Skeletal muscle tissue (tissue), 4 donors: ENCODE results near the gene KRT31. TPM values are rescaled to one million over a fixed set of nuclear protein-coding genes. Genes with fewer than 3 reads are reported as not detected.
"Not testable (repeated sequence)": the region's sequence is repeated elsewhere in the genome, so short reads cannot be mapped to it uniquely, and the experiment has no call there.

ENCODE experiments used
- H3K27ac ChIP-seq: one replicate; pipeline ENCODE4 v1.7.0; 2013; ENCODE audit warnings: mild to moderate bottlenecking, low read depth, low read length, inconsistent platforms
- H3K27me3 ChIP-seq, 3 donors: one replicate each; pipeline ENCODE4 v1.7.0; 2013; ENCODE audit warnings: low read length in 3 of 3; ENCODE audit not compliant: control insufficient read depth in 3 of 3, insufficient read depth in 3 of 3
- H3K36me3 ChIP-seq, 3 donors: one replicate each; pipeline ENCODE4 v1.7.0; 2013; ENCODE audit warnings: low read length in 3 of 3; ENCODE audit not compliant: control insufficient read depth in 3 of 3, insufficient read depth in 3 of 3
- H3K4me1 ChIP-seq, 3 donors: one replicate each; pipeline ENCODE4 v1.7.0; 2013; ENCODE audit warnings: low read length in 3 of 3, mild to moderate bottlenecking in 3 of 3; ENCODE audit not compliant: control insufficient read depth in 3 of 3, insufficient read depth in 3 of 3
- H3K4me3 ChIP-seq, 3 donors: one replicate each; pipeline ENCODE4 v1.7.0; 2013; ENCODE audit warnings: low read length in 3 of 3
- H3K9ac ChIP-seq, 3 donors: one replicate each; pipeline ENCODE4 v1.7.0; 2013; ENCODE audit warnings: low read length in 3 of 3, mild to moderate bottlenecking in 3 of 3, moderate library complexity in 2 of 3, low read depth in 1 of 3
- H3K9me3 ChIP-seq, 3 donors: one replicate each; pipeline ENCODE4 v1.7.0; 2013; ENCODE audit warnings: low read length in 3 of 3; ENCODE audit not compliant: control insufficient read depth in 3 of 3
- total RNA-seq: library from RNA; depleted of rRNA; stranded (reverse); fragments of >200 nt; gene quantifications from one replicate; pipeline ENCODE4 v1.2.3, GENCODE V29; 2014
- donor health status: Osteomylitis.

The KRT31 gene
- total RNA-seq, 1 donor from 2014 or later: 3.1 TPM

DNA sequence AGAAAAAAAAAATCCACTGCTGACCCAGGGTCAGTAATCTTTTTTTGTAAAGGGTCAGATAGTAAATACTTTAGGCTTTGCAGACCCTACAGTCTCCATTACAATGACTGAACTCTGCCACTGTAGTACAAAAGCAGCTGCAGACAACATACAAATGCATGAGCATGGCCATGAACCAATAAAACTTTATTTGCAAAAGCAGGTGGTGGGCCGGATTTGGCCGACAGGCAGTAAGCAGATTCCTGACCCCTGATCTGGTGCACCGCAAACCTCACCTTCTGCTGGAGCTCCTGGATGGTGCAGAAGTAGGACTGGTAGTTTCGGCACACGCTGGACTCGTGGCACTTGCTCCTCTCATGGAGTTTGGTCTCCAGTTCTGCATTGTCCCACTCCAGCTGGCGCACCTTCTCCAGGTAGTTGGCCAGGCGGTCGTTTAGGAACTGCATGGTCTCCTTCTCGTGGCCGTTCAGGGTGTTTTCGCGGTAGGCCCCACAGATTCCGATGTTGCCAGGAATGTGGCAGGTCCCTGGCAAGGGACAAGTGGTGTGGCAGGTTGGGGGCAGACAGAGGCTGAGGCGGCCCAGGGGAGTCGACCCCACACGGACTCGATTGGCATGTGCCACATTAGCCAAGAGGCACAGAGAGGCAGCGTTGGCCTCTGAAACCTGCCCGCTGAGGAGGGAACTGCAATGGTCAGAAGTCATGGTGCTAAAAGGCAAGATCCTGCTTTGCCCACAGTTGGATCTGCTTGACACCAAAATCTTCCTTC lies 13.8 kb upstream of the KRT31 start:
- no peak overlapping the region for H3K27ac ChIP-seq

DNA sequence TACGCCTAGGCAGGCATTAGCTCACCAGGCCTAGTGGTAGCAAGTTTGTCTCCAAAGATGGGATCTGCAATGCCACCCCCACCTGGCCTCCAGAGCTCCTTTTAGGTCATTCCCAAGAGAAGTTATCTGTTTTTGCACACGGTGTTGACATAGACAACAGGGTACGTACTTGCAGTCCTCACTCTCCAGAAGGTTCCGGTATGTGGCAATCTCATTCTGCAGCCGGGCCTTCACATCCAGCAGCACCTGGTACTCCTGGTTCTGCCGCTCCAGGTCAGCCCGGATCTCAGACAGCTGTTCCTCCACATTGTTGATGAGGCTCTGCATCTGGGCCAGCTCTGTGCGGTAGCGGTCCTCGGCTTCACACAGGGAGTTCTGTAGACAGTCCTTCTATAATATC lies 9.8 kb upstream of the KRT31 start:
- peaks cover 0 to 3% (median 2%) of the 10 kb centered on the region in 3 donors for H3K9me3 ChIP-seq
- no peak overlapping the region for H3K27ac ChIP-seq
- no peaks in the 10 kb centered on the region for H3K36me3 ChIP-seq
- H3K9ac ChIP-seq: no peak overlapping the region
- H3K4me1 ChIP-seq: peaks cover 0 to 5% (median 0%) of the 10 kb centered on the region in 3 donors
- peaks cover 0 to 3% (median 0%) of the 10 kb centered on the region in 3 donors for H3K27me3 ChIP-seq
- no peak overlapping the region for H3K4me3 ChIP-seq

More for the DNA sequence above, 13.8 kb upstream of the KRT31 start:
- no peak overlapping the region for H3K4me3 ChIP-seq
- peaks cover 0 to 3% (median 0%) of the 10 kb centered on the region in 3 donors for H3K27me3 ChIP-seq
- no peaks in the 10 kb centered on the region for H3K36me3 ChIP-seq
- H3K9me3 ChIP-seq: peaks cover 0 to 3% (median 2%) of the 10 kb centered on the region in 3 donors
- H3K4me1 ChIP-seq: peaks cover 0 to 8% (median under 1%) of the 10 kb centered on the region in 3 donors
- no peak overlapping the region for H3K9ac ChIP-seq

DNA sequence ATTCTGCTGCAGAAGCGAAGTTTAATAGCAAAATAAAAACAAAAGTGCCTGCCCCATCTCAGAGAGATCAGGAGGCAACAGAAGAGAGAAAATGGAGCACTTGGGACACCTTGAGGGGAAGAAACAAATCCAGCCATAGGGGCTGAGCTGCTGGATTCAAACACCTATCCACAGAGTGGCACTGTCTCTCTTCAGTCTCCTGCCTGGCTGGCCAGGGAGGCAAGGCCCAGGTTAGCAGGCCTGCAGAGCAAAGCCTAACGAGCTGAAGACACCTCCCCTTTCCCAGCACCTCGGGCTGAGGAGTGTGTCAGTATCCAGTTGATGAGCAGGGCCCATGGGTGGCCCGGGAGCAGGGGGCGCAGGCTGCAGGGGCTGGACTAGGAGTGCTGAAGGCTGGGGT lies 8.8 kb upstream of the KRT31 start:
- Histone ChIP-seq H3K36me3 (no peaks in the 10 kb centered on the region), H3K4me1 (peaks cover 0 to 5% (median 0%) of the 10 kb centered on the region in 3 donors), H3K27me3 (peaks cover 0 to 3% (median 0%) of the 10 kb centered on the region in 3 donors), H3K9me3 (peaks cover 0 to 2% (median 0%) of the 10 kb centered on the region in 3 donors), H3K27ac (no peak overlapping the region), H3K4me3 (no peak overlapping the region), H3K9ac (no peak overlapping the region)

DNA sequence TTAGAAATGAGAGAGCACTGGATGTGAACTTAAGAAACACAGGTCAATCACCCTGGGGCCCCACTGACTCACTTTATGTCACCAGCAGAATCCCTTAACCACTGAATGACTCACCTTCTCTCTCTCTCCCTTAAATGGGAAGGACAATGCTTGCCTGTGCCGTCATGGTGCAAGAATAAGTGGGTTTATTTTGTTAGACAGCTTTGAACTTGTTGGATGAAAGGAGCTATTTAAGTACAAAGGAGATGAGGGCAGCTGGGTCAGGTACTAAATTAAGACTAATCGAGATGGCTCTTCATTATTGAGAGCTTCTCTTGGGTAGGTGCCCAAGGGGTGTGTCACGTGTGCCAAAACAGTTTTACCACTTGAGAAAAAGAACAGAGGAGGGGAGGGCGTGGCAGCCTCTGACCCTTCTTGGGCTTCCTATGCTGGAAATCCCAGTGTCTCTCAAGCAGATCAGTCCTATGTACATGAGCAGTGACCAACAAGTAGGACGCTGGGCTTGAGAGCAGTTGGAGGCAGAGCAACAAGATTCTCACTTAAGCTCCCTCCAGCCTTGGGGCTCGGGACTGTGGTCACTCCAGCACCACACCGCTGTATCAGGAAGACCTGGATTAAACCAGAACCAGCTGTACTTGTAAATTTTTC lies 6.7 kb upstream of the KRT31 start:
- Histone ChIP-seq H3K9me3 (no peaks in the 10 kb centered on the region), H3K27me3 (no peaks in the 10 kb centered on the region), H3K36me3 (no peaks in the 10 kb centered on the region), H3K4me1 (peaks cover 0 to 5% (median 0%) of the 10 kb centered on the region in 3 donors), H3K9ac (no peak overlapping the region), H3K4me3 (no peak overlapping the region), H3K27ac (no peak overlapping the region)

DNA sequence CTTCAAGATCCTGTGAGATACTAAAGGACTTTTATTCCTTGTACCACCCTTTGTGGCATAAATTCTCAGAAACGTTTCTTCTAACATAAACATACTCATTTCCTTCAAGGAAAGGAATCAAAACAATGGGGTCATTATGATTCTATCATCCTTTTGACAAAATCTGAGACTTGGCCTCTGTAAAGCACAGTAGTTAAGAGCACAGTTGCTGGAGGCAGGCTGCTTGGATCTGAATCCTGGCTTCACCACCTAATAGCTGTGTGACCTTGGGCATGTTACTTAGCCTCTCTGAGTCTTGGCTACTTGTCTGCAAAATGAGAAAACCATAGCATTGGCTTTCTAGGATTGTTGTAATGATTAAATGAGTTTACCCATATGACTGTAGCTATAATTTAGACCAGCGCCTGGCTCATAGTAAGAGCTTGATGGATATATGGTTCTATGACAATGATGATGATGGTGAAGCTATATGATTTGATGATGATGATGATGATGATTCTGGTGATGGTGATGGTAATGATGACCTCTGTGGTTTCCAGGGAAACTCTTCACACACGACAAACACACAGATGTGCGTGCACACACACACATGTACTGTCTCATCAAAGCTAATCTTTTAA lies 6.1 kb upstream of the KRT31 start:
- no peaks in the 10 kb centered on the region for H3K9me3 ChIP-seq
- H3K9ac ChIP-seq: no peak overlapping the region
- H3K4me1 ChIP-seq: peaks cover 0 to 5% (median 0%) of the 10 kb centered on the region in 3 donors
- H3K27ac ChIP-seq: no peak overlapping the region
- no peaks in the 10 kb centered on the region for H3K27me3 ChIP-seq
- no peak overlapping the region for H3K4me3 ChIP-seq
- H3K36me3 ChIP-seq: no peaks in the 10 kb centered on the region

DNA sequence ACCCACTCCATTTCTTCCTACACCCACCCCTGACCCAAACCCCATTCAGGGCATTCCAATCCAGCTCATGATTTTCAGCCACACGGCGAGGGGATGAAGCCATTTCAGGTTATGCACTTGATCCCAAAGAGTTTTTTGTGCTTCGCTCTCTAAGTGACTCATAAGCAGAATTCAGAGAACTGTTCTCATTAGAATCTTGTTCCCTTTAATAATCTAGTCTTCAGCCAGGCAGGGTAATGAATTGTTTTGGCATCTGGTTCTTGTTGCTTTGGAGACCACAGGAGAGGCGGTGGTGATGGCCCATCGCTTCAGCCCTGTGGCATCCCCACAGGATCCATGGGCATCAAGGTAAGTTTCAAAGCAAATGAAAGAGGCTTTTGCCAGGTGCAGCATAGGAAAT lies 4.8 kb upstream of the KRT31 start:
- no peaks in the 10 kb centered on the region for H3K9me3 ChIP-seq
- H3K4me1 ChIP-seq: peaks cover 2 to 10% (median 3%) of the 10 kb centered on the region in 3 donors
- H3K27me3 ChIP-seq: no peaks in the 10 kb centered on the region
- H3K27ac ChIP-seq: no peak overlapping the region
- H3K36me3 ChIP-seq: no peaks in the 10 kb centered on the region
- no peak overlapping the region for H3K4me3 ChIP-seq
- H3K9ac ChIP-seq: no peak overlapping the region

DNA sequence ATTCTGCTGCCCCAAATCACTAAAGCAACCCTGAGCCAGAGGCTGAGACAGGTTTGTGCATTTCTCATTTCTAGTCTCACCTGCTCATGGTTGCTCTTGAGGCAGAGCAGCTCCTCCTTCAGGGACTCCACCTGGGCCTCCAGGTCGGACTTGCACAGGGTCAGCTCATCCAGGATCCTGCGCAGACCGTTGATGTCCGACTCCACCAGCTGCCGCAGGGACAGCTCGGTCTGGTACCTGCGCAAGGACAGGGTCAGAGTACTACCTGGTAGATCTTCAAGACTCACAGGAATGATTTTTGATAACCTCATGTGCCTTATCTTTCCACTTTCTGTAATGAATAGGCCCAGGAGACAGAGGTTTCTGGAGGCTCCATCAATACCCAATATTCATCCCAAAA lies 1.1 kb downstream of the KRT31 start:
- Histone ChIP-seq H3K27me3 (no peaks in the 10 kb centered on the region), H3K9ac (peak overlapping the region in 1 of 3 donors; percentile 64), H3K36me3 (no peaks in the 10 kb centered on the region), H3K4me3 (no peak overlapping the region), H3K4me1 (peaks cover 6 to 18% (median 16%) of the 10 kb centered on the region in 3 donors), H3K27ac (no peak overlapping the region), H3K9me3 (no peaks in the 10 kb centered on the region)

DNA sequence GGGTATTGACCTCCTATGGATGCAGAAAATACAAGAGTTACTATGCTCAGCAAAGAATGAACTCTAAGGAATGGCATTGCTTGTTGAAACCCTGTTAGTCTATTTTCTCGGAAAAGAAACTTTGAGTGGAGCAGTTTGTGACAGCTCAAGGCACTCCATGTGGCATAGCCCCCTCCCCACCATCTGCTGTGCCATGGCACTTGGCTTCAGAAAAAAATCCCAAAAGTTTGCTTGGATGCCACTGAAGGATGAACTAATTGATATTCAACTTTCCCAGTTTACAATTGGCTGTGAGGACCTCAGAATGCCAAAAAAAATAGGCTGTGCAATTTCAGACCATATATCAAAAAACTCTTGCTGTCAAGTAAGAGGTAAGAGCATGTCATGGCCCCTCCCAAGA lies 1.8 kb downstream of the KRT31 start:
- Histone ChIP-seq H3K27ac (no peak overlapping the region), H3K36me3 (no peaks in the 10 kb centered on the region), H3K4me1 (peaks cover 6 to 18% (median 16%) of the 10 kb centered on the region in 3 donors), H3K4me3 (no peak overlapping the region), H3K27me3 (peaks cover 0 to 2% (median 0%) of the 10 kb centered on the region in 3 donors), H3K9me3 (no peaks in the 10 kb centered on the region), H3K9ac (no peak overlapping the region)

DNA sequence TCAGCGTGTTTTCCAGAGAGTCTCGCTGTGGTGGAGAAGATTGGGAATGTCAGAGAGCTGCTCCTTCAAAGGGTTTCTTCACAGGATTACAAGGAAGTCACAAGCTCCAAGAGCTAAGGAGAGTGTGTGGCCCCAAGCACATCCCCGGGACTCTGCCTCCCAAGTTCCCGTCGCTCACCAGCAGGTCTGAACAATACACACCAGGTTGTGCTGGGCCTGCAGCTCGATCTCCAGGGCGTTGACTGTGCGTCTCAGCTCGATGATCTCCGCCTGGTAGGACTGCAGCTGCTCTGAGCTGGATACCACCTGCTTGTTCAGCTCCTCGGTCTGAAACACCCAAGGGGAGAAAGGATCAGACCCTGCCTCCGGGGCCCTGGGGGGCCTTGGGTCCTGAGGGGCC lies 2.4 kb downstream of the KRT31 start:
- not testable (repeated sequence) for H3K27ac ChIP-seq, H3K36me3 ChIP-seq, H3K9me3 ChIP-seq, H3K9ac ChIP-seq, H3K4me3 ChIP-seq, H3K27me3 ChIP-seq
- H3K4me1 ChIP-seq: peaks cover 6 to 18% (median 16%) of the 10 kb centered on the region in 3 donors
